OCI-LY7 (cell line): ENCODE measurements around the gene ZIC2.

ENCODE experiments used
- EZH2phosphoT487 ChIP-seq: fragments of 200-600 bp; sonication (generic); IDR thresholded peaks from 2 replicates; pipeline ENCODE4 v1.6.1; 2018; ENCODE audit warnings: low read depth, borderline replicate concordance, mild to moderate bottlenecking, mixed run types, antibody characterized with exemption, low read length, moderate library complexity, mixed read lengths
- TF ChIP-seq, protein P1 (sequence below): fragments of 200-600 bp; sonication (generic); conservative IDR thresholded peaks from 2 replicates; pipeline ENCODE4 v1.5.1; 2014; ENCODE audit warnings: mild to moderate bottlenecking, antibody characterized with exemption, low read length, moderate library complexity, mixed read lengths

- TF ChIP-seq, protein P1, sequence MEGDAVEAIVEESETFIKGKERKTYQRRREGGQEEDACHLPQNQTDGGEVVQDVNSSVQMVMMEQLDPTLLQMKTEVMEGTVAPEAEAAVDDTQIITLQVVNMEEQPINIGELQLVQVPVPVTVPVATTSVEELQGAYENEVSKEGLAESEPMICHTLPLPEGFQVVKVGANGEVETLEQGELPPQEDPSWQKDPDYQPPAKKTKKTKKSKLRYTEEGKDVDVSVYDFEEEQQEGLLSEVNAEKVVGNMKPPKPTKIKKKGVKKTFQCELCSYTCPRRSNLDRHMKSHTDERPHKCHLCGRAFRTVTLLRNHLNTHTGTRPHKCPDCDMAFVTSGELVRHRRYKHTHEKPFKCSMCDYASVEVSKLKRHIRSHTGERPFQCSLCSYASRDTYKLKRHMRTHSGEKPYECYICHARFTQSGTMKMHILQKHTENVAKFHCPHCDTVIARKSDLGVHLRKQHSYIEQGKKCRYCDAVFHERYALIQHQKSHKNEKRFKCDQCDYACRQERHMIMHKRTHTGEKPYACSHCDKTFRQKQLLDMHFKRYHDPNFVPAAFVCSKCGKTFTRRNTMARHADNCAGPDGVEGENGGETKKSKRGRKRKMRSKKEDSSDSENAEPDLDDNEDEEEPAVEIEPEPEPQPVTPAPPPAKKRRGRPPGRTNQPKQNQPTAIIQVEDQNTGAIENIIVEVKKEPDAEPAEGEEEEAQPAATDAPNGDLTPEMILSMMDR, result no peak
- no peak for TF ChIP-seq EZH2phosphoT487
Measured at GRCh38 chr13:99979453-99980200, 2.0 kb upstream of the ZIC2 start.
